D721Med (cell line): Measurements from ENCODE around the gene DGKA.

Source experiments
- DNase-seq: peaks from one replicate; pipeline ENCODE4 v3.0.0; 2011; ENCODE audit warnings: low spot score; ENCODE audit not compliant: insufficient read length
- FAIRE-seq: peaks from 2 replicates; lab custom pipeline; 2011; peaks lifted over from hg19 to GRCh38; lab: Jason Lieb, UNC
- CTCF ChIP-seq: IDR thresholded peaks from 2 replicates; pipeline ENCODE4 v1.5.1; 2012; ENCODE audit warnings: mild to moderate bottlenecking, control low read depth; ENCODE audit not compliant: insufficient read depth; ENCODE audit errors: missing control alignments

Gene DGKA

GRCh38 chr12:55955800-55956508 is 25.0 kb downstream of the DGKA start:
- DNase-seq (no peak), FAIRE-seq (no peak)
- peak; percentile 20 for TF ChIP-seq CTCF

- DNase-seq (no peak), FAIRE-seq (no peak)
- no peak for TF ChIP-seq CTCF
Measured at GRCh38 chr12:55957106-55957859, 26.3 kb downstream of the DGKA start.

- FAIRE-seq (no peak), DNase-seq (no peak)
- TF ChIP-seq CTCF, result no peak
Measured at GRCh38 chr12:55963760-55964159, 32.8 kb downstream of the DGKA start.

- DNase-seq (no peak), FAIRE-seq (no peak)
- TF ChIP-seq CTCF, result no peak
Measured at GRCh38 chr12:55965240-55965639, 34.3 kb downstream of the DGKA start.

- DNase-seq (no peak), FAIRE-seq (no peak)
- TF ChIP-seq CTCF, result no peak
Measured at GRCh38 chr12:55965941-55966407, 35.0 kb downstream of the DGKA start, which contains the start of gene PMEL. PMEL (minus strand) TSS chr12:55966042; CDS start chr12:55966011, 31 bp downstream.

- no peak for TF ChIP-seq CTCF
- DNase-seq, result peak; percentile 86
- no peak for FAIRE-seq
Measured at GRCh38 chr12:55966408-55967281, 35.7 kb downstream of the DGKA start, which contains the start of gene CDK2. CDK2 (plus strand) TSS chr12:55966830; CDS start chr12:55967009, 179 bp downstream.
